ENCODE results near the gene ANGPTL4. TPM values are rescaled to one million over a fixed set of nuclear protein-coding genes. Genes with fewer than 3 reads are reported as not detected.
"Not testable (repeated sequence)": the region's sequence is repeated elsewhere in the genome, so short reads cannot be mapped to it uniquely, and the experiment has no call there.

The ANGPTL4 gene
- total RNA-seq, 2 experiments from 2014 or later = not detected

- H3K36me3 Mint-ChIP-seq (ENCODE audit: low read depth) = peaks cover 38% of the 10 kb centered on the region
- ChIA-PET CTCF (no interaction called here), POLR2A (no interaction called here)
- H3K4me3 Mint-ChIP-seq = no peak overlapping the region
- no peaks in the 10 kb centered on the region for H3K4me1 Mint-ChIP-seq (ENCODE audit: low read depth)
- H3K9me3 Mint-ChIP-seq = no peaks in the 10 kb centered on the region
- H3K27me3 Mint-ChIP-seq = no peaks in the 10 kb centered on the region
- no peak for DNase-seq
- no peaks in the 10 kb centered on the region for H3K9me3 ChIP-seq (ENCODE audit: control insufficient read depth in 1 of 2, insufficient read depth in 1 of 2, low read length in 2 of 2)
- no peak overlapping the region for H3K4me3 ChIP-seq (ENCODE audit: low read length)
- H3K27me3 ChIP-seq (ENCODE audit: control insufficient read depth in 1 of 2, insufficient read depth in 2 of 2, low read length in 2 of 2) = no peaks in the 10 kb centered on the region
- TF ChIP-seq CTCF (IDR thresholded peaks at IDR 0.05) = no peak
- ATAC-seq (ENCODE audit: poor library complexity) = no peak
- H3K4me1 ChIP-seq (ENCODE audit: insufficient read depth, low read length) = no peaks in the 10 kb centered on the region
- H3K27ac ChIP-seq (ENCODE audit: low read depth in 1 of 2, low read length in 2 of 2) = no peak overlapping the region
- intact Hi-C loops (cut with DNase I, micrococcal nuclease) = no loop called here
- H3K27ac Mint-ChIP-seq = no peak overlapping the region
- H3K36me3 ChIP-seq (ENCODE audit: insufficient read depth, low read length) = peaks cover 43% of the 10 kb centered on the region
These were observed 40.6 kb downstream of the ANGPTL4 start for GRCh38 chr19:8404391-8405151.

GRCh38 chr19:8410718-8411117 lies 46.8 kb downstream of the ANGPTL4 start:
- not testable (repeated sequence) for H3K27ac Mint-ChIP-seq; H3K27me3 Mint-ChIP-seq; H3K27me3 ChIP-seq (ENCODE audit: control insufficient read depth in 1 of 2, insufficient read depth in 2 of 2, low read length in 2 of 2); H3K4me3 Mint-ChIP-seq; H3K27ac ChIP-seq (ENCODE audit: low read depth in 1 of 2, low read length in 2 of 2); ATAC-seq (ENCODE audit: poor library complexity); H3K36me3 Mint-ChIP-seq (ENCODE audit: low read depth); H3K9me3 ChIP-seq (ENCODE audit: control insufficient read depth in 1 of 2, insufficient read depth in 1 of 2, low read length in 2 of 2); H3K4me3 ChIP-seq (ENCODE audit: low read length); H3K36me3 ChIP-seq (ENCODE audit: insufficient read depth, low read length); H3K9me3 Mint-ChIP-seq; DNase-seq
- peaks cover 13% of the 10 kb centered on the region for H3K4me1 Mint-ChIP-seq (ENCODE audit: low read depth)
- intact Hi-C loops (cut with DNase I, micrococcal nuclease) = loop anchor here (5.0 kb wide), 3 partner anchors 107 to 232 kb away; partner anchors contain the start of gene MYO1F (in 1 of the 2)
- POLR2A ChIA-PET = interaction anchor here (0.7 kb wide), 2 partner anchors 34 to 103 kb away, joined by 3 to 5 read pairs; partner anchors contain the start of gene ZNF414
- CTCF ChIA-PET = interaction anchor here (0.6 kb wide), 1 partner anchor 158 kb away, joined by 3 read pairs; no protein-coding TSS in a partner anchor
- H3K4me1 ChIP-seq (ENCODE audit: insufficient read depth, low read length) = peaks cover 15% of the 10 kb centered on the region

- Histone ChIP-seq H3K4me1 (ENCODE audit: insufficient read depth, low read length) (peaks cover 15% of the 10 kb centered on the region), H3K9me3 (ENCODE audit: control insufficient read depth in 1 of 2, insufficient read depth in 1 of 2, low read length in 2 of 2) (no peaks in the 10 kb centered on the region), H3K27me3 (ENCODE audit: control insufficient read depth in 1 of 2, insufficient read depth in 2 of 2, low read length in 2 of 2) (no peaks in the 10 kb centered on the region), H3K27ac (ENCODE audit: low read depth in 1 of 2, low read length in 2 of 2) (no peak within 1 kb of the TSS), H3K4me3 (ENCODE audit: low read length) (peak within 1 kb of the TSS; percentile 62), H3K36me3 (ENCODE audit: insufficient read depth, low read length) (no peaks in the 10 kb centered on the region)
- POLR2A ChIA-PET = interaction anchor here (0.6 to 3.2 kb wide), 15 partner anchors 23 to 174 kb away, joined by 3 to 47 read pairs (median 4); partner anchors contain the start of genes ANGPTL4, HNRNPM, RAB11B and ZNF414
- Mint-ChIP-seq H3K9me3 (no peaks in the 10 kb centered on the region), H3K27ac (no peak within 1 kb of the TSS), H3K27me3 (no peaks in the 10 kb centered on the region), H3K36me3 (ENCODE audit: low read depth) (no peaks in the 10 kb centered on the region), H3K4me1 (ENCODE audit: low read depth) (peaks cover 13% of the 10 kb centered on the region), H3K4me3 (peak within 1 kb of the TSS; percentile 81)
- peak; percentile 75 for TF ChIP-seq CTCF (IDR thresholded peaks at IDR 0.05)
- ATAC-seq (ENCODE audit: poor library complexity) = peak; percentile 99
- DNase-seq = peak; percentile 91 to 99 (median 96)
- CTCF ChIA-PET = interaction anchor here (0.6 to 3.0 kb wide), 17 partner anchors 18 to 1711 kb away, joined by 3 to 13 read pairs (median 3); partner anchors contain the start of genes HNRNPM and ZNF414
- intact Hi-C loops (cut with DNase I, micrococcal nuclease) = loop anchor here (1.0 to 5.0 kb wide), 8 partner anchors 23 to 229 kb away; partner anchors contain the start of genes RAB11B (in 2 of the 2), HNRNPM (in 1 of the 2) and MYO1F (in 1 of the 2)
These were observed 49.1 kb downstream of the ANGPTL4 start, which contains the start of gene MARCHF2 for GRCh38 chr19:8412783-8413628. Gene MARCHF2 (plus strand): TSS chr19:8413305. CDS start chr19:8421841, 8,536 bp downstream.
